OCI-LY1 (cell line): ENCODE data around the gene CEP68.

Source experiments
- H2AFZ ChIP-seq: fragments of 200-600 bp; sonication (generic), shearing (Covaris generic); 2 replicates; pipeline ENCODE4 v1.6.0; 2014; ENCODE audit warnings: antibody characterized with exemption, mild to moderate bottlenecking, low read length
- H3F3A ChIP-seq: fragments of 200-600 bp; sonication (generic), shearing (Covaris generic); 2 replicates; pipeline ENCODE4 v1.6.0; 2014; ENCODE audit warnings: mild to moderate bottlenecking, antibody characterized with exemption, low read length, moderate library complexity; ENCODE audit not compliant: insufficient read depth
- H3K27ac ChIP-seq: fragments of 200-600 bp; sonication (generic); 2 replicates; pipeline ENCODE4 v1.5.1; 2014; ENCODE audit warnings: low read length, mixed run types, mild to moderate bottlenecking, low read depth; ENCODE audit not compliant: poor library complexity, severe bottlenecking
- H3K27me3 ChIP-seq: fragments of 200-600 bp; sonication (generic); 2 replicates; pipeline ENCODE4 v1.6.0; 2014; ENCODE audit warnings: antibody characterized with exemption, mild to moderate bottlenecking, low read length, moderate library complexity; ENCODE audit not compliant: insufficient read depth
- H3K36me3 ChIP-seq: fragments of 200-600 bp; sonication (generic); 2 replicates; pipeline ENCODE4 v1.6.1; 2014; ENCODE audit warnings: mild to moderate bottlenecking, antibody characterized with exemption, low read length, moderate library complexity, mixed read lengths; ENCODE audit not compliant: insufficient read depth
- H3K4me1 ChIP-seq: fragments of 200-600 bp; sonication (generic); 2 replicates; pipeline ENCODE4 v1.5.1; 2014; ENCODE audit warnings: mild to moderate bottlenecking, low read length, moderate library complexity; ENCODE audit not compliant: insufficient read depth, severe bottlenecking
- H3K4me2 ChIP-seq: fragments of 200-600 bp; sonication (generic), shearing (Covaris generic); 2 replicates; pipeline ENCODE4 v1.6.1; 2014; ENCODE audit warnings: low read length
- H3K4me3 ChIP-seq: fragments of 200-600 bp; sonication (generic); 2 replicates; pipeline ENCODE4 v1.5.1; 2014; ENCODE audit warnings: low read length, low read depth, mild to moderate bottlenecking, mixed read lengths; ENCODE audit not compliant: poor library complexity, severe bottlenecking
- H3K79me2 ChIP-seq: fragments of 200-600 bp; shearing (Covaris generic); 2 replicates; pipeline ENCODE4 v1.6.1; 2016; ENCODE audit warnings: mixed run types, low read length, mixed read lengths; ENCODE audit not compliant: insufficient read depth
- H3K9ac ChIP-seq: fragments of 200-600 bp; sonication (generic), shearing (Covaris generic); 2 replicates; pipeline ENCODE4 v1.6.1; 2014; ENCODE audit warnings: mild to moderate bottlenecking, low read length, mixed read lengths
- H3K9me2 ChIP-seq: fragments of 200-600 bp; sonication (generic), shearing (Covaris generic); 2 replicates; pipeline ENCODE4 v1.6.1; 2014; ENCODE audit warnings: low read depth, mild to moderate bottlenecking, low read length, mixed read lengths
- H3K9me3 ChIP-seq: fragments of 200-600 bp; shearing (Covaris generic); 2 replicates; pipeline ENCODE4 v1.6.1; 2014; ENCODE audit warnings: low read length, mixed read lengths
- H4K20me1 ChIP-seq: fragments of 200-600 bp; sonication (generic), shearing (Covaris generic); 2 replicates; pipeline ENCODE4 v1.6.0; 2016; ENCODE audit warnings: mild to moderate bottlenecking, low read length; ENCODE audit not compliant: insufficient read depth
- EZH2 ChIP-seq: fragments of 200-600 bp; sonication (generic), shearing (Covaris generic); IDR thresholded peaks from 2 replicates; pipeline ENCODE4 v1.8.0; 2017; ENCODE audit warnings: borderline replicate concordance, mixed run types, mild to moderate bottlenecking, antibody characterized with exemption, low read length, moderate library complexity, mixed read lengths
- TF ChIP-seq, protein P1 (sequence below): fragments of 200-600 bp; sonication (generic), shearing (Covaris generic); IDR thresholded peaks from 2 replicates; pipeline ENCODE4 v1.5.1; 2017; ENCODE audit warnings: mild to moderate bottlenecking, antibody characterized with exemption, low read length, moderate library complexity, mixed read lengths

Gene CEP68

DNA sequence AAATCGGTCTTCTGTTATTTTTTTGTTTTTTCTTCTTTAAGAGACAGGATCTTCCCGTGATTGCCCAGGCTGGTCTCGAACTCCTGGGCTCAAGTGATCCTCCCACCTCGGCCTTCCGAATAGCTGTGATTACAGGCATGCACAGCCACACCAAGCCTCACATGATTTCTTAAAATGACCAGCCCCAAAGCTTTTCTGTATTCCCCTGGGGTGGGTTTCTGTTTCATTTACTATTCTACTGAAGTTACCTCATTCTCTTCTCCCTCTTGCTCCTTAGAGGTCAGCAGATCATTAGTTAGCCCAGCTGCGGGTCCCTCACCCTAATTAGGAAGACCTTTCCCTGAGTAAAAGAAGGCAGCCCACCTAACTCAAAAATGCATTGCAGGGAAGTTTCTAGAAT is 39.4 kb upstream of the CEP68 start:
- Histone ChIP-seq H3K27me3 (no peaks in the 10 kb centered on the region), H4K20me1 (no peaks in the 10 kb centered on the region), H2AFZ (no peak overlapping the region), H3K9ac (no peak overlapping the region), H3K27ac (no peak overlapping the region), H3F3A (no peaks in the 10 kb centered on the region), H3K36me3 (peaks cover 91% of the 10 kb centered on the region), H3K9me2 (no peaks in the 10 kb centered on the region), H3K79me2 (no peaks in the 10 kb centered on the region), H3K4me2 (no peak overlapping the region), H3K4me1 (peaks cover 14% of the 10 kb centered on the region), H3K4me3 (no peak overlapping the region), H3K9me3 (no peaks in the 10 kb centered on the region)
- TF ChIP-seq EZH2 = no peak
- TF ChIP-seq, protein P1, sequence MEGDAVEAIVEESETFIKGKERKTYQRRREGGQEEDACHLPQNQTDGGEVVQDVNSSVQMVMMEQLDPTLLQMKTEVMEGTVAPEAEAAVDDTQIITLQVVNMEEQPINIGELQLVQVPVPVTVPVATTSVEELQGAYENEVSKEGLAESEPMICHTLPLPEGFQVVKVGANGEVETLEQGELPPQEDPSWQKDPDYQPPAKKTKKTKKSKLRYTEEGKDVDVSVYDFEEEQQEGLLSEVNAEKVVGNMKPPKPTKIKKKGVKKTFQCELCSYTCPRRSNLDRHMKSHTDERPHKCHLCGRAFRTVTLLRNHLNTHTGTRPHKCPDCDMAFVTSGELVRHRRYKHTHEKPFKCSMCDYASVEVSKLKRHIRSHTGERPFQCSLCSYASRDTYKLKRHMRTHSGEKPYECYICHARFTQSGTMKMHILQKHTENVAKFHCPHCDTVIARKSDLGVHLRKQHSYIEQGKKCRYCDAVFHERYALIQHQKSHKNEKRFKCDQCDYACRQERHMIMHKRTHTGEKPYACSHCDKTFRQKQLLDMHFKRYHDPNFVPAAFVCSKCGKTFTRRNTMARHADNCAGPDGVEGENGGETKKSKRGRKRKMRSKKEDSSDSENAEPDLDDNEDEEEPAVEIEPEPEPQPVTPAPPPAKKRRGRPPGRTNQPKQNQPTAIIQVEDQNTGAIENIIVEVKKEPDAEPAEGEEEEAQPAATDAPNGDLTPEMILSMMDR = no peak

DNA sequence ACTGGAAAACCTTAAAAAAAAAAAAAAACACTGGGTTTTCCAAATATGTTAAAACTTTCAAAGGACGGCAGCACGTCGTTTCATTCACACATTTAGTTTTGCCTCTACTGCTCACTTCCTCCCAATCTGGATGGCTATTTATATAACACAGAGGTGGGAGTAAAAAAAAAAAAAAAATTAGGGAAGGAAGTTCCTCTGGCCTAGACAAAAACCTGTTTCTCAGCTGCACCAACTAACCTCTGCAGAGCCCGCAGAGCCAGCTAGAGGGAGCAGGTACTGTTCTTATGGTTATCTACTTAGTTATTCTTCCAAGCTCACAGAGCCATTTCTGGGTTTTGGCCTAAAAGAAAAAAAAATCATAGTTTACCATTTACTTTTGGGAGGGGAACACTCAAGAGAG is 38.9 kb upstream of the CEP68 start:
- Histone ChIP-seq H3K27me3 (no peaks in the 10 kb centered on the region), H3K9me2 (no peaks in the 10 kb centered on the region), H3K4me1 (peaks cover 14% of the 10 kb centered on the region), H3K36me3 (peaks cover 93% of the 10 kb centered on the region), H3K27ac (no peak overlapping the region), H3F3A (no peaks in the 10 kb centered on the region), H3K4me3 (no peak overlapping the region), H2AFZ (no peak overlapping the region), H3K9ac (no peak overlapping the region), H3K9me3 (no peaks in the 10 kb centered on the region), H3K79me2 (no peaks in the 10 kb centered on the region), H4K20me1 (no peaks in the 10 kb centered on the region), H3K4me2 (no peak overlapping the region)
- no peak for TF ChIP-seq EZH2
- TF ChIP-seq, protein P1 = peak; percentile 67

DNA sequence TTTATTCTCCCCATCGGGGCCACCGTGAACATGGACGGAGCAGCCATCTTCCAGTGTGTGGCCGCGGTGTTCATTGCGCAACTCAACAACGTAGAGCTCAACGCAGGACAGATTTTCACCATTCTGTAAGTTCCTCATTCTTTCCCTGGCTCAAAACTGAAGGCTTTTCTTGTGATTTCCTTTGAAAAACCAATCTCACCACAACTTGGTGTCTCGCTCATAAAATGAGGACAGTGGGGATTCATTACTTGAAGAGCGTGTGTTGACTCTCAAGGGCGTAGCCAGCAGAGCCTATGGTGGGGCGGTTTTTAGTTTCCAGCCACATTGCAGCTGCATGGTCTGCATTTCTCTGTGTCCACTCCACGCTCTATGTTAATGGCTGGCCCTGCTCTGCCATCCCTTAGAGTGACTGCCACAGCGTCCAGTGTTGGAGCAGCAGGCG is 38.1 kb upstream of the CEP68 start:
- Histone ChIP-seq H3K36me3 (peaks cover 95% of the 10 kb centered on the region), H3K4me3 (no peak overlapping the region), H4K20me1 (no peaks in the 10 kb centered on the region)

More for the DNA sequence above, 38.1 kb upstream of the CEP68 start:
- Histone ChIP-seq H3K27ac (no peak overlapping the region), H3K27me3 (no peaks in the 10 kb centered on the region), H3K4me2 (no peak overlapping the region), H3K9me3 (no peaks in the 10 kb centered on the region), H3K9ac (no peak overlapping the region), H3K79me2 (no peaks in the 10 kb centered on the region), H2AFZ (no peak overlapping the region), H3K4me1 (peaks cover 14% of the 10 kb centered on the region), H3K9me2 (no peaks in the 10 kb centered on the region), H3F3A (no peaks in the 10 kb centered on the region)
- no peak for TF ChIP-seq EZH2
- TF ChIP-seq, protein P1 = no peak
